HG03025 (cell line): ENCODE results near the gene MAPK4.

Experiments used
- ATAC-seq: cut with Tn5 transposase; IDR thresholded peaks from one replicate; pipeline ENCODE4 v1.9.1; 2021; ENCODE audit warnings: mild to moderate bottlenecking, moderate library complexity; ENCODE audit not compliant: unreplicated experiment, low FRiP score

MAPK4 gene

GRCh38 chr18:50622320-50622719, 62.4 kb downstream of the MAPK4 start:
- no peak for ATAC-seq

GRCh38 chr18:50622865-50623393, 63.0 kb downstream of the MAPK4 start:
- no peak for ATAC-seq

- no peak for ATAC-seq
These were observed 63.9 kb downstream of the MAPK4 start for GRCh38 chr18:50623694-50624352.

- ATAC-seq = no peak
These were observed 65.1 kb downstream of the MAPK4 start for GRCh38 chr18:50624981-50625380.

GRCh38 chr18:50626317-50626716, 66.4 kb downstream of the MAPK4 start:
- ATAC-seq = no peak

- ATAC-seq = no peak
These were observed 68.0 kb downstream of the MAPK4 start for GRCh38 chr18:50627594-50628532.

- ATAC-seq = no peak
These were observed 68.6 kb downstream of the MAPK4 start for GRCh38 chr18:50628533-50628905.

GRCh38 chr18:50629148-50629631, 69.3 kb downstream of the MAPK4 start:
- no peak for ATAC-seq

- ATAC-seq = no peak
These were observed 71.0 kb downstream of the MAPK4 start for GRCh38 chr18:50630895-50631294.

- ATAC-seq = no peak
These were observed 73.1 kb downstream of the MAPK4 start for GRCh38 chr18:50632895-50633515.

GRCh38 chr18:50633992-50634391, 74.1 kb downstream of the MAPK4 start:
- ATAC-seq = no peak

GRCh38 chr18:50636366-50637057, 76.6 kb downstream of the MAPK4 start:
- ATAC-seq = no peak

- ATAC-seq = no peak
These were observed 78.4 kb downstream of the MAPK4 start for GRCh38 chr18:50638016-50638883.

GRCh38 chr18:50638884-50639420, 79.1 kb downstream of the MAPK4 start:
- no peak for ATAC-seq

GRCh38 chr18:50639711-50640110, 79.8 kb downstream of the MAPK4 start:
- no peak for ATAC-seq

GRCh38 chr18:50642439-50642838, 82.6 kb downstream of the MAPK4 start:
- ATAC-seq = no peak

- no peak for ATAC-seq
These were observed 84.3 kb downstream of the MAPK4 start for GRCh38 chr18:50644146-50644545.

GRCh38 chr18:50644807-50645206, 84.9 kb downstream of the MAPK4 start:
- ATAC-seq = no peak

- no peak for ATAC-seq
These were observed 87.3 kb downstream of the MAPK4 start for GRCh38 chr18:50647237-50647636.
